Liver (tissue), 3 donors: ENCODE measurements around the gene TUT4.
A peak's percentile ranks its signal among the peaks of the same experiment; 100 is the strongest.

Experiments used
- ATF3 ChIP-seq: IDR thresholded peaks from 2 replicates; pipeline ENCODE4 v1.6.1; 2016; ENCODE audit warnings: antibody characterized with exemption
- EGR1 ChIP-seq, 2 donors: IDR thresholded peaks; 2 replicates each; pipeline ENCODE4 v1.6.1; 2016 to 2018; ENCODE audit warnings: antibody characterized with exemption in 2 of 2, low read depth in 2 of 2
- FOXA2 ChIP-seq: IDR thresholded peaks from 2 replicates; pipeline ENCODE4 v1.6.1; 2016; ENCODE audit warnings: antibody characterized with exemption
- GABPA ChIP-seq, 2 donors: IDR thresholded peaks in 1 of 2; conservative IDR thresholded peaks in 1 of 2; 2 replicates each; pipeline ENCODE4 v1.6.1; 2016; ENCODE audit warnings: antibody characterized with exemption in 2 of 2, mild to moderate bottlenecking in 1 of 2, moderate library complexity in 1 of 2
- JUND ChIP-seq, 2 donors: IDR thresholded peaks; 2 replicates each; pipeline ENCODE4 v1.6.1; 2016; ENCODE audit warnings: antibody characterized with exemption in 2 of 2
- RAD21 ChIP-seq, 2 donors: IDR thresholded peaks; 2 replicates each; pipeline ENCODE4 v1.6.1; 2016; ENCODE audit warnings: antibody characterized with exemption in 2 of 2, mild to moderate bottlenecking in 2 of 2
- SP1 ChIP-seq: IDR thresholded peaks from 2 replicates; pipeline ENCODE4 v1.6.1; 2018; ENCODE audit warnings: antibody characterized with exemption, mild to moderate bottlenecking
- YY1 ChIP-seq: IDR thresholded peaks from 2 replicates; pipeline ENCODE4 v1.6.1; 2016; ENCODE audit warnings: antibody characterized with exemption, mild to moderate bottlenecking
- TF ChIP-seq, protein P1 (sequence below): fragments of 150-350 bp; IDR thresholded peaks from 2 replicates; pipeline ENCODE4 v1.5.1; 2017; ENCODE audit warnings: improper control_type of control experiment, low read depth, low read length; ENCODE audit not compliant: missing input control
- TF ChIP-seq, protein P2 (sequence below): IDR thresholded peaks from 2 replicates; pipeline ENCODE4 v1.6.1; 2016; ENCODE audit warnings: antibody characterized with exemption
- donor health status: healthy.
- donor health status: healthy.

- TF ChIP-seq, protein P1, sequence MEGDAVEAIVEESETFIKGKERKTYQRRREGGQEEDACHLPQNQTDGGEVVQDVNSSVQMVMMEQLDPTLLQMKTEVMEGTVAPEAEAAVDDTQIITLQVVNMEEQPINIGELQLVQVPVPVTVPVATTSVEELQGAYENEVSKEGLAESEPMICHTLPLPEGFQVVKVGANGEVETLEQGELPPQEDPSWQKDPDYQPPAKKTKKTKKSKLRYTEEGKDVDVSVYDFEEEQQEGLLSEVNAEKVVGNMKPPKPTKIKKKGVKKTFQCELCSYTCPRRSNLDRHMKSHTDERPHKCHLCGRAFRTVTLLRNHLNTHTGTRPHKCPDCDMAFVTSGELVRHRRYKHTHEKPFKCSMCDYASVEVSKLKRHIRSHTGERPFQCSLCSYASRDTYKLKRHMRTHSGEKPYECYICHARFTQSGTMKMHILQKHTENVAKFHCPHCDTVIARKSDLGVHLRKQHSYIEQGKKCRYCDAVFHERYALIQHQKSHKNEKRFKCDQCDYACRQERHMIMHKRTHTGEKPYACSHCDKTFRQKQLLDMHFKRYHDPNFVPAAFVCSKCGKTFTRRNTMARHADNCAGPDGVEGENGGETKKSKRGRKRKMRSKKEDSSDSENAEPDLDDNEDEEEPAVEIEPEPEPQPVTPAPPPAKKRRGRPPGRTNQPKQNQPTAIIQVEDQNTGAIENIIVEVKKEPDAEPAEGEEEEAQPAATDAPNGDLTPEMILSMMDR: no peak
- TF ChIP-seq JUND (IDR thresholded peaks at IDR 0.05) (no peak), RAD21 (IDR thresholded peaks at IDR 0.05) (no peak), SP1 (no peak), YY1 (peak; percentile 55), EGR1 (IDR thresholded peaks at IDR 0.05; ENCODE audit: low read depth in 2 of 2) (no peak), GABPA (IDR thresholded peaks at IDR 0.05 in 1 of 2, conservative IDR thresholded peaks at IDR 0.05 in 1 of 2) (no peak), ATF3 (no peak), FOXA2 (no peak)
- TF ChIP-seq, protein P2, sequence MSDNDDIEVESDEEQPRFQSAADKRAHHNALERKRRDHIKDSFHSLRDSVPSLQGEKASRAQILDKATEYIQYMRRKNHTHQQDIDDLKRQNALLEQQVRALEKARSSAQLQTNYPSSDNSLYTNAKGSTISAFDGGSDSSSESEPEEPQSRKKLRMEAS: no peak
These were observed at the start of gene TUT4 for GRCh38 chr1:52552505-52553361.
